HepG2 (cell line): ENCODE results near the gene SLC19A1. TPM values are rescaled to one million over a fixed set of nuclear protein-coding genes. Genes with fewer than 3 reads are reported as not detected.

Source experiments
- ATAC-seq: fragments of 200-7000 bp; cut with Tn5 transposase; 3 replicates; pipeline ENCODE4 v1.9.1; 2020; ENCODE audit warnings: mild to moderate bottlenecking, moderate library complexity
- BruUV-seq: library from RNA; stranded (reverse); fragments of 400-500 nt; replicated peaks from 2 replicates; lab custom pipeline; 2021; lab: Mats Ljungman, UMichigan
- CTCF ChIA-PET: fragments of 300-600 bp; formaldehyde crosslinking; extraction: SDS; loops from one replicate; lab custom pipeline; 2021; ENCODE audit warnings: low total read pairs, inconsistent platforms, low intra/inter-chr PET ratio; lab: Yijun Ruan, JAX
- POLR2A ChIA-PET: fragments of 350-600 bp; sonication (Branson Sonifier 250); formaldehyde crosslinking; loops from one replicate; lab custom pipeline; 2020; ENCODE audit warnings: antibody characterized with exemption, inconsistent platforms; lab: Yijun Ruan, JAX
- DNase-seq: peaks from one replicate; pipeline ENCODE4 v3.0.0-alpha.2; 2015; ENCODE audit warnings: low spot score
- FAIRE-seq: peaks from 3 replicates; lab custom pipeline; 2011; peaks lifted over from hg19 to GRCh38; lab: Jason Lieb, UNC
- H2AFZ ChIP-seq: one replicate; pipeline ENCODE4 v1.6.1; 2011; ENCODE audit warnings: low read length, inconsistent platforms
- H3K27ac ChIP-seq: fragments of 300-600 bp; 3 replicates; pipeline ENCODE4 v1.8.0; 2011; ENCODE audit warnings: mixed run types, mild to moderate bottlenecking, mixed read lengths, low read length, inconsistent platforms; ENCODE audit not compliant: insufficient read depth; ENCODE audit errors: extremely low read length
- H3K27me3 ChIP-seq, 2 experiments: fragments of 200-600 bp in 1 of 2; 2 replicates in 1 of 2; 3 replicates in 1 of 2; pipeline versions ENCODE4 v1.6.0 to v1.8.0; 2011; ENCODE audit warnings: low read length in 2 of 2, mild to moderate bottlenecking in 2 of 2, moderate library complexity in 2 of 2, inconsistent platforms in 1 of 2; ENCODE audit not compliant: insufficient read depth in 2 of 2, control insufficient read depth in 1 of 2
- H3K36me3 ChIP-seq, 2 experiments: fragments of 200-600 bp in 1 of 2; replicated peaks in 1 of 2; 2 replicates in 1 of 2; 3 replicates in 1 of 2; pipeline versions ENCODE4 v1.5.1 to v1.8.0; 2011; ENCODE audit warnings: low read length in 2 of 2, inconsistent platforms in 1 of 2; ENCODE audit not compliant: insufficient read depth in 2 of 2, control insufficient read depth in 1 of 2
- H3K4me1 ChIP-seq: 2 replicates; pipeline ENCODE4 v1.5.1; 2012; ENCODE audit warnings: low read length, inconsistent platforms; ENCODE audit not compliant: insufficient read depth
- H3K4me2 ChIP-seq: 2 replicates; pipeline ENCODE4 v1.6.0; 2011; ENCODE audit warnings: low read depth, low read length, inconsistent platforms
- H3K4me3 ChIP-seq, 3 experiments: fragments of 200-600 bp in 1 of 3; sonication (generic), shearing (Covaris generic) in 1 of 3; replicated peaks in 1 of 3; 2 replicates each; pipeline ENCODE4 v1.5.1; 2011 to 2016; ENCODE audit warnings: low read length in 3 of 3, inconsistent platforms in 2 of 3, low read depth in 2 of 3, mild to moderate bottlenecking in 2 of 3, control low read depth in 1 of 3, mixed read lengths in 1 of 3; ENCODE audit not compliant: insufficient read depth in 1 of 3
- H3K79me2 ChIP-seq: one replicate; pipeline ENCODE4 v1.6.1; 2011; ENCODE audit warnings: low read length, inconsistent platforms; ENCODE audit not compliant: insufficient read depth
- H3K9ac ChIP-seq: 2 replicates; pipeline ENCODE4 v1.6.0; 2011; ENCODE audit warnings: mild to moderate bottlenecking, low read depth, low read length, inconsistent platforms; ENCODE audit not compliant: insufficient read depth
- H3K9me3 ChIP-seq: 2 replicates; pipeline ENCODE4 v1.5.1; 2012; ENCODE audit warnings: mild to moderate bottlenecking, low read length
- H4K20me1 ChIP-seq: 2 replicates; pipeline ENCODE4 v1.6.0; 2011; ENCODE audit warnings: inconsistent platforms, mild to moderate bottlenecking, low read length, moderate library complexity; ENCODE audit not compliant: insufficient read depth
- GATAD2A ChIP-seq: IDR thresholded peaks from 2 replicates; pipeline ENCODE4 v1.6.1; 2016
- HIC2 ChIP-seq: sonication (generic); formaldehyde crosslinking; IDR thresholded peaks from 2 replicates; pipeline ENCODE4 v1.9.0; 2022; ENCODE audit warnings: low read depth, missing genetic modification reagents
- PRPF4 ChIP-seq: fragments of 200-400 bp; formaldehyde crosslinking; IDR thresholded peaks from 2 replicates; pipeline ENCODE4 v1.6.1; 2016; ENCODE audit warnings: low read length, low read depth; ENCODE audit not compliant: poor library complexity, severe bottlenecking
- WGBS: methylation state at CpG from one replicate; pipeline ENCODE4 v1.1.6; 2017; ENCODE audit warnings: low lambda C conversion rate; 5-methylcytosine and 5-hydroxymethylcytosine counted together
- in situ Hi-C: cut with HindIII; loops from 2 replicates; pipeline ENCODE4 v1.10.0; 2017; ENCODE audit warnings: low pct_unique_long_range_greater_than_20kb; ENCODE audit not compliant: extremely low pct_ligation_motif_present
- intact Hi-C: fragments of 100-400 bp; cut with micrococcal nuclease; formaldehyde crosslinking; loops from one replicate; pipeline ENCODE4 v1.10.0; 2022; ENCODE audit not compliant: unreplicated experiment
- polyA plus RNA-seq, 8 experiments: library from polyadenylated mRNA; depleted of rRNA in 3 of 8; stranded (reverse) in 7 of 8; unstranded in 1 of 8; fragments of >200 nt; fragmentation: Illumina TruSeq in 4 of 8; extraction: Trizol in 4 of 8; gene quantifications; 2 replicates each; pipeline versions ENCODE4 v1.2.1 to v1.2.3, GENCODE V29; 2011 to 2016; ENCODE audit warnings: low read depth in 4 of 8, missing spikeins in 1 of 8, mixed read lengths in 1 of 8; ENCODE audit not compliant: insufficient read depth in 1 of 8
- total RNA-seq, 5 experiments: library from RNA; depleted of rRNA; stranded (reverse); fragments of >200 nt; fragmentation: Illumina TruSeq; extraction: Trizol; gene quantifications; 2 replicates each; pipeline ENCODE4 v1.2.3, GENCODE V29; 2016; ENCODE audit warnings: low read depth in 1 of 5

SLC19A1 gene
- total and polyA plus RNA-seq, 2 of the 13 experiments (the other 11 are each of a cell fraction or from before 2014, with no cell fraction given): 21.8 to 23.0 TPM

GRCh38 chr21:45473496-45474322, 68.5 kb downstream of the SLC19A1 start:
- H2AFZ ChIP-seq: no peak overlapping the region
- WGBS: 100% methylated on average over 7 of the region's 24 CpGs
- ChIA-PET CTCF (no interaction called here), POLR2A (interaction anchor here (0.5 to 5.0 kb wide), 6 partner anchors 50 to 230 kb away, joined by 3 to 65 read pairs (median 20); no protein-coding TSS in a partner anchor)
- peak overlapping the region; percentile 99 for H3K27ac ChIP-seq
- TF ChIP-seq PRPF4: no peak
- no peak for TF ChIP-seq GATAD2A (CRISPR knock-in tag)
- no peak for TF ChIP-seq HIC2 (CRISPR knock-in tag)
- TF ChIP-seq, all 625 proteins: peak for 0
- no TSS peak for BruUV-seq
- Histone ChIP-seq H3K4me1 (peaks cover 55% of the 10 kb centered on the region), H3K4me3 (no peak overlapping the region), H3K9me3 (no peaks in the 10 kb centered on the region), H3K4me2 (no peak overlapping the region), H3K79me2 (peaks cover 23% of the 10 kb centered on the region), H3K36me3 (peaks cover 14 to 46% of the 10 kb centered on the region in 2 experiments), H4K20me1 (no peaks in the 10 kb centered on the region), H3K9ac (no peak overlapping the region), H3K27me3 (no peaks in the 10 kb centered on the region)
- in situ Hi-C loops: no loop called here
- ATAC-seq (no peak), DNase-seq (no peak), FAIRE-seq (peak; percentile 83)
- intact Hi-C loops: no loop called here
